Coronary artery (tissue), 2 donors: ENCODE results near the gene TNFSF8.

Source experiments
- DNase-seq: peaks from one replicate; pipeline ENCODE4 v3.0.0-alpha.2; 2017; ENCODE audit warnings: low spot score
- H3K27ac ChIP-seq, 2 donors: fragments of 200-600 bp; sonication (generic); one replicate each; pipeline ENCODE4 v1.5.1; 2016 to 2019
- H3K4me3 ChIP-seq: fragments of 200-600 bp; sonication (generic); 2 replicates; pipeline ENCODE4 v1.5.1; 2016; ENCODE audit warnings: mild to moderate bottlenecking, moderate library complexity
- TF ChIP-seq, protein P1 (sequence below): fragments of 200-600 bp; sonication (generic); IDR thresholded peaks from one replicate; pipeline ENCODE4 v1.5.1; 2019; ENCODE audit warnings: antibody characterized with exemption

The TNFSF8 gene, protein sequence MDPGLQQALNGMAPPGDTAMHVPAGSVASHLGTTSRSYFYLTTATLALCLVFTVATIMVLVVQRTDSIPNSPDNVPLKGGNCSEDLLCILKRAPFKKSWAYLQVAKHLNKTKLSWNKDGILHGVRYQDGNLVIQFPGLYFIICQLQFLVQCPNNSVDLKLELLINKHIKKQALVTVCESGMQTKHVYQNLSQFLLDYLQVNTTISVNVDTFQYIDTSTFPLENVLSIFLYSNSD

DNA sequence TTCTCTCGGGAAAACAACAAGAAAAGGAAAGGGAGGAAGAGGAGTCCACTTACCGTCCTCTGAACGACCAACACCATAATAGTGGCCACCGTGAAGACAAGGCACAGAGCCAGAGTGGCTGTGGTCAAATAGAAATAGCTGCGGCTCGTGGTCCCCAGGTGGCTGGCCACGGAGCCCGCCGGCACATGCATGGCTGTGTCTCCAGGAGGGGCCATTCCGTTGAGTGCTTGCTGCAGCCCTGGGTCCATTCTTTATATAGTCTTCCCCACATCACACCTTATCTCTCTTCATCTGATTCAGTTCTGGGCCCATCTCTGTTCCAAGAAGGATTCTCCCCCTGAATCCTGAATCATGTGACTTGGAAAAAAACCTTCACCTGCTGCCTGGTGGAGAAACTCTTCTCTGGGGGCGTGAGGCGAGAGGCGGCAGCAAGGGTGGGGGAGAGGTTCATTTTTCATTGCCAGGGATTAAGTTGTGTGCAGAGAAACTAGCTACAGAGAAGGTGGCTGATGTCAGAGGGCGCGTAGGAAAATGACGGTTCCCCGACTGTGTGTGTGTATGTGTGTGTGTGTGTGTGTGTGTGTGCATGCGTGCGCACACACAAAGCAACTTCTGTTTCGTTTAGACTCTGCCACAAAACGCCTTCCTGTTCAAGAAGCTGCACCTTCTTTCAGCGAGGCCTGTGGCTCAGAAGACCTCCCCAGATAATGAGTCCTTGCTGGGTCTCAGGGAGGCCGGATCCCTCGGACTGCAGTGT lies at the start of gene TNFSF8:
TNFSF8 (minus strand) TSS at position 536 of the 757 bp plus-strand sequence; CDS start at position 248, 288 bp downstream.
- TF ChIP-seq, protein P1, sequence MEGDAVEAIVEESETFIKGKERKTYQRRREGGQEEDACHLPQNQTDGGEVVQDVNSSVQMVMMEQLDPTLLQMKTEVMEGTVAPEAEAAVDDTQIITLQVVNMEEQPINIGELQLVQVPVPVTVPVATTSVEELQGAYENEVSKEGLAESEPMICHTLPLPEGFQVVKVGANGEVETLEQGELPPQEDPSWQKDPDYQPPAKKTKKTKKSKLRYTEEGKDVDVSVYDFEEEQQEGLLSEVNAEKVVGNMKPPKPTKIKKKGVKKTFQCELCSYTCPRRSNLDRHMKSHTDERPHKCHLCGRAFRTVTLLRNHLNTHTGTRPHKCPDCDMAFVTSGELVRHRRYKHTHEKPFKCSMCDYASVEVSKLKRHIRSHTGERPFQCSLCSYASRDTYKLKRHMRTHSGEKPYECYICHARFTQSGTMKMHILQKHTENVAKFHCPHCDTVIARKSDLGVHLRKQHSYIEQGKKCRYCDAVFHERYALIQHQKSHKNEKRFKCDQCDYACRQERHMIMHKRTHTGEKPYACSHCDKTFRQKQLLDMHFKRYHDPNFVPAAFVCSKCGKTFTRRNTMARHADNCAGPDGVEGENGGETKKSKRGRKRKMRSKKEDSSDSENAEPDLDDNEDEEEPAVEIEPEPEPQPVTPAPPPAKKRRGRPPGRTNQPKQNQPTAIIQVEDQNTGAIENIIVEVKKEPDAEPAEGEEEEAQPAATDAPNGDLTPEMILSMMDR = no peak
- Histone ChIP-seq H3K4me3 (peak within 1 kb of the TSS; percentile 55), H3K27ac (peak within 1 kb of the TSS in 1 of 2 donors; percentile 73)
- DNase-seq = no peak

DNA sequence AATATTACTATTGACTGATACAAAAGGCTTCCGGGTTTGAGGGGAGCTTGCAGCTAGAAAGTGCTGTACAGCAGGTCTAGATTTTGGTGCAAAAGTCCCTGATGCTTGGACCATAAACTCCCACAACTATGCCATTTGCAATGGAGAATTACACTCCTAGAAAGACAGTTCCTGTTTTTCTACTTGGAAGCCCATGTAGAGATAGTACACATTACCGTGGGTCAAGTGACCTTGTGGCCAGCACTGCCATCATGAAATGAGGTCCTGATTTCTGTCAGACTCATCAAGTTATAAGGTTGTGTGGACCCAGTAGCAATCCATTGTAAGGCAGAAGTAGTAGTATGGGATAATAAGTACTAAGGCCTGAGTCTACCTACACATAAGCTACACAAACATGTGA lies 42.8 kb upstream of the TNFSF8 start:
- no peak overlapping the region for H3K4me3 ChIP-seq
- H3K27ac ChIP-seq = no peak overlapping the region
- TF ChIP-seq, protein P1 = no peak
- no peak for DNase-seq

DNA sequence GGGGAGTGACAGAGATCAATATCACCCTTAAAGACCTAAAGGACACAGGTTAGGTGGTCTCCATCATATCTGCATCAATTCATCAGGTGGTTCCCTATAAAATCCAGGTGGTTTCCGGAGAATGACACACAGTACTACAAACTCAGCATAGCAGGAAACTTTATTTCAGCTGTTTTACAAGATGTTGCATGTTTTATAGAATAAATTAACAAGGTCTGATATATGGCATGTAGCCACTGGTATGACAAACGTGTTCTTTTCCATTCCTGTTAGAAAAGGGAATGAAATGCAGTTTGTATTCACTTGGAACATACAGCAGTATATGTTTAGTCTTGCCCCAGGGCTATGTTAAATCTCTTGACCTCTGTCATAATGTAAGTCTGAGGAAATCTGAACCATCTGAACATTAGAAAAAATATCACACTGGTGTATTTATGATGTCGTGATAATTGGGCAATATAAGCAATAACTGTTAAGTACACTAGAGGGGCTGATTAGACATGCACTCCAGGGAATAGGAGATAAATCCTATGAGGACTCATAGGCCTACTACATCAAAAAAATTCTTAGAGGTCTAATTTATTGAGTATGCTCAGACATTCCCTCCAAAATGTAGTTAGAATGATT lies 42.2 kb upstream of the TNFSF8 start:
- H3K4me3 ChIP-seq = no peak overlapping the region
- TF ChIP-seq, protein P1 = no peak
- DNase-seq = no peak
- H3K27ac ChIP-seq = no peak overlapping the region

DNA sequence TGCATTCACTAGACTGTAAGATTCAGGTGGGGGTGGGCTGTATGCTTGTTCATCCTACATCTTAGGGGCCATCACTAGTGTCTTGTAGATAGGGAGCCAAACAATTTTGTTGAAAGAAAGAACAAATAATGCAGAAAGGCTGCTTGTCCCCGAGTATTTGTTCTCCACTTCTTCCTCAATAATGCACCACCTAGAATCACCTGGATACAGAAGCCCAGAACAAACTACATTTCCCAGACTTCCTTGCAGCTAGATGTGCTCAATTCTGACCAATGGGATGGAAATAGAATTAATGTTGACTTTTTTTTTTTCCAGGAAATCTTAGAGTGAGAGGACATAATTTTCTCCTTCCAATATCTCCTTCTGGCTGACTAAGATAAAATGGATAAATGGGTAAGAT lies 38.9 kb upstream of the TNFSF8 start:
- Histone ChIP-seq H3K27ac (no peak overlapping the region), H3K4me3 (no peak overlapping the region)
- TF ChIP-seq, protein P1 = no peak
- no peak for DNase-seq

DNA sequence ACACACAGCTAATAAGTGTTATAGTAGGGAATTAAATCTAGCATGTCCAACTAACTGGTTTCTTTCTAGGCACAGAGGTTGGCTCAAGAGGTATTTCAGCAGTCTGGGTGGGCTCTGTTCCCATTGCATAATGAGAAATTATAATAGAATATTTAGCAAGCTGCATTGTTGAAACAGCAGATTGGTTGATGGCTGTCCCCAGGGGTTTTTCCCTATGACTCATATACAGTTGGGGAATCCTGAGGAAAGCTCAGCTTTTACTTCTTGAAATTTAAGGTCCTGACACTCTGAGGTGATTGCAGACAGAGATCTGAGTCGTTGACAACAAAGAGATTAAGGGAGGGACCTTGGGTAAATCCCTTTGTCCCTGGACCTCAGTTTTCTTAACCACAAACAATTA lies 38.3 kb upstream of the TNFSF8 start:
- no peak for DNase-seq
- Histone ChIP-seq H3K27ac (no peak overlapping the region), H3K4me3 (no peak overlapping the region)
- TF ChIP-seq, protein P1 = no peak

DNA sequence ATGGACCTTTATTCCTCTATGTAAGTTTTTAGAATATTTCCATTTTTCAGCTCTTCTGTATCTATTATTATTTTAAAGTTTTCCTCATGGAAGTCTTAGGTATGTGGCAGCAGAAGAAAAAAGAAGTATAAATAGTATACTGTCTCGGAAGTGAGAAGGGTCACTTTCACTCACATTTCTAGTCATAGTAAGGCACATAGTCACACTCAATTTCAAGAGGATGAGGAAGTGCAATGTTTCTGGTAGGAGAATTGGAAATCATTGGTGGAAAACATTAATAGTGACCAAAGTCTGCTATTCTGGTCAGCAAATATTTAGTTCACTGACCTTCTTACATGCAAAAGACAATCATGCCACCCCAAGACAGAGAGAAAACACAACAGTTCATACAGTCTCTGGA lies 35.2 kb upstream of the TNFSF8 start:
- no peak for DNase-seq
- H3K27ac ChIP-seq = no peak overlapping the region

More for the DNA sequence above, 35.2 kb upstream of the TNFSF8 start:
- TF ChIP-seq, protein P1 = no peak
- no peak overlapping the region for H3K4me3 ChIP-seq
